ENCODE data around the gene SLC6A13.
A peak's percentile ranks its signal among the peaks of the same experiment; 100 is the strongest.

GRCh38 chr12:219891-220352, 42.7 kb downstream of the SLC6A13 start:
- TF ChIP-seq, protein P1, sequence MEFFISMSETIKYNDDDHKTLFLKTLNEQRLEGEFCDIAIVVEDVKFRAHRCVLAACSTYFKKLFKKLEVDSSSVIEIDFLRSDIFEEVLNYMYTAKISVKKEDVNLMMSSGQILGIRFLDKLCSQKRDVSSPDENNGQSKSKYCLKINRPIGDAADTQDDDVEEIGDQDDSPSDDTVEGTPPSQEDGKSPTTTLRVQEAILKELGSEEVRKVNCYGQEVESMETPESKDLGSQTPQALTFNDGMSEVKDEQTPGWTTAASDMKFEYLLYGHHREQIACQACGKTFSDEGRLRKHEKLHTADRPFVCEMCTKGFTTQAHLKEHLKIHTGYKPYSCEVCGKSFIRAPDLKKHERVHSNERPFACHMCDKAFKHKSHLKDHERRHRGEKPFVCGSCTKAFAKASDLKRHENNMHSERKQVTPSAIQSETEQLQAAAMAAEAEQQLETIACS (CRISPR knock-in tag; IDR thresholded peaks at IDR 0.05): peak; percentile 67
- TF ChIP-seq ELF4 (CRISPR knock-in tag; IDR thresholded peaks at IDR 0.05; ENCODE audit: borderline replicate concordance) (no peak), MXI1 (IDR thresholded peaks at IDR 0.05; ENCODE audit: borderline replicate concordance, low read depth, low read length) (no peak), ZFY (CRISPR knock-in tag; IDR thresholded peaks at IDR 0.05) (no peak), LCORL (IDR thresholded peaks at IDR 0.05) (no peak), LCORL (CRISPR knock-in tag; IDR thresholded peaks at IDR 0.05) (no peak)
- TF ChIP-seq, protein P2, sequence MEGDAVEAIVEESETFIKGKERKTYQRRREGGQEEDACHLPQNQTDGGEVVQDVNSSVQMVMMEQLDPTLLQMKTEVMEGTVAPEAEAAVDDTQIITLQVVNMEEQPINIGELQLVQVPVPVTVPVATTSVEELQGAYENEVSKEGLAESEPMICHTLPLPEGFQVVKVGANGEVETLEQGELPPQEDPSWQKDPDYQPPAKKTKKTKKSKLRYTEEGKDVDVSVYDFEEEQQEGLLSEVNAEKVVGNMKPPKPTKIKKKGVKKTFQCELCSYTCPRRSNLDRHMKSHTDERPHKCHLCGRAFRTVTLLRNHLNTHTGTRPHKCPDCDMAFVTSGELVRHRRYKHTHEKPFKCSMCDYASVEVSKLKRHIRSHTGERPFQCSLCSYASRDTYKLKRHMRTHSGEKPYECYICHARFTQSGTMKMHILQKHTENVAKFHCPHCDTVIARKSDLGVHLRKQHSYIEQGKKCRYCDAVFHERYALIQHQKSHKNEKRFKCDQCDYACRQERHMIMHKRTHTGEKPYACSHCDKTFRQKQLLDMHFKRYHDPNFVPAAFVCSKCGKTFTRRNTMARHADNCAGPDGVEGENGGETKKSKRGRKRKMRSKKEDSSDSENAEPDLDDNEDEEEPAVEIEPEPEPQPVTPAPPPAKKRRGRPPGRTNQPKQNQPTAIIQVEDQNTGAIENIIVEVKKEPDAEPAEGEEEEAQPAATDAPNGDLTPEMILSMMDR (CRISPR knock-in tag; IDR thresholded peaks at IDR 0.05): peak; percentile 97
- TF ChIP-seq, protein P3, sequence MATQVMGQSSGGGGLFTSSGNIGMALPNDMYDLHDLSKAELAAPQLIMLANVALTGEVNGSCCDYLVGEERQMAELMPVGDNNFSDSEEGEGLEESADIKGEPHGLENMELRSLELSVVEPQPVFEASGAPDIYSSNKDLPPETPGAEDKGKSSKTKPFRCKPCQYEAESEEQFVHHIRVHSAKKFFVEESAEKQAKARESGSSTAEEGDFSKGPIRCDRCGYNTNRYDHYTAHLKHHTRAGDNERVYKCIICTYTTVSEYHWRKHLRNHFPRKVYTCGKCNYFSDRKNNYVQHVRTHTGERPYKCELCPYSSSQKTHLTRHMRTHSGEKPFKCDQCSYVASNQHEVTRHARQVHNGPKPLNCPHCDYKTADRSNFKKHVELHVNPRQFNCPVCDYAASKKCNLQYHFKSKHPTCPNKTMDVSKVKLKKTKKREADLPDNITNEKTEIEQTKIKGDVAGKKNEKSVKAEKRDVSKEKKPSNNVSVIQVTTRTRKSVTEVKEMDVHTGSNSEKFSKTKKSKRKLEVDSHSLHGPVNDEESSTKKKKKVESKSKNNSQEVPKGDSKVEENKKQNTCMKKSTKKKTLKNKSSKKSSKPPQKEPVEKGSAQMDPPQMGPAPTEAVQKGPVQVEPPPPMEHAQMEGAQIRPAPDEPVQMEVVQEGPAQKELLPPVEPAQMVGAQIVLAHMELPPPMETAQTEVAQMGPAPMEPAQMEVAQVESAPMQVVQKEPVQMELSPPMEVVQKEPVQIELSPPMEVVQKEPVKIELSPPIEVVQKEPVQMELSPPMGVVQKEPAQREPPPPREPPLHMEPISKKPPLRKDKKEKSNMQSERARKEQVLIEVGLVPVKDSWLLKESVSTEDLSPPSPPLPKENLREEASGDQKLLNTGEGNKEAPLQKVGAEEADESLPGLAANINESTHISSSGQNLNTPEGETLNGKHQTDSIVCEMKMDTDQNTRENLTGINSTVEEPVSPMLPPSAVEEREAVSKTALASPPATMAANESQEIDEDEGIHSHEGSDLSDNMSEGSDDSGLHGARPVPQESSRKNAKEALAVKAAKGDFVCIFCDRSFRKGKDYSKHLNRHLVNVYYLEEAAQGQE (IDR thresholded peaks at IDR 0.05; ENCODE audit: borderline replicate concordance in 1 of 2, low read depth in 1 of 2, low read length in 2 of 2): no peak
